Esophagus muscularis mucosa (tissue), 4 donors: ENCODE data around the gene RSRC2. TPM values are rescaled to one million over a fixed set of nuclear protein-coding genes. Genes with fewer than 3 reads are reported as not detected.

Experiments
- DNase-seq: peaks from one replicate; pipeline ENCODE4 v3.0.0-alpha.2; 2017; ENCODE audit errors: extremely low spot score
- H3K27ac ChIP-seq, 4 donors: fragments of 200-600 bp; sonication (generic); replicated peaks in 1 of 4; 1 replicate in 3 of 4; 2 replicates in 1 of 4; pipeline ENCODE4 v1.5.1; 2016 to 2019; ENCODE audit warnings: mild to moderate bottlenecking in 1 of 4
- H3K27me3 ChIP-seq, 4 donors: fragments of 200-600 bp; sonication (generic); one replicate each; pipeline versions ENCODE4 v1.5.1 to v1.6.0; 2016 to 2019
- H3K36me3 ChIP-seq, 4 donors: fragments of 200-600 bp; sonication (generic); one replicate each; pipeline ENCODE4 v1.5.1; 2016 to 2019
- H3K4me1 ChIP-seq, 4 donors: fragments of 200-600 bp; sonication (generic); one replicate each; pipeline ENCODE4 v1.5.1; 2016 to 2019
- H3K4me3 ChIP-seq, 4 donors: fragments of 200-600 bp; sonication (generic); 1 replicate in 2 of 4; 2 replicates in 2 of 4; pipeline ENCODE4 v1.5.1; 2016 to 2019; ENCODE audit warnings: mild to moderate bottlenecking in 4 of 4, moderate library complexity in 1 of 4
- H3K9me3 ChIP-seq, 4 donors: fragments of 200-600 bp; sonication (generic); 1 replicate in 3 of 4; 2 replicates in 1 of 4; pipeline ENCODE4 v1.5.1; 2016 to 2019
- EP300 ChIP-seq: sonication (generic); formaldehyde crosslinking; IDR thresholded peaks from one replicate; pipeline ENCODE4 v1.6.1; 2017; ENCODE audit warnings: antibody characterized with exemption
- POLR2A ChIP-seq: fragments of 450-650 bp; IDR thresholded peaks from one replicate; pipeline ENCODE4 v1.6.1; 2017; ENCODE audit warnings: antibody characterized with exemption, moderate library complexity, mild to moderate bottlenecking, low read depth
- POLR2AphosphoS5 ChIP-seq, 2 donors: sonication (generic); formaldehyde crosslinking; IDR thresholded peaks; one replicate each; pipeline ENCODE4 v1.6.1; 2017; ENCODE audit warnings: antibody characterized with exemption in 2 of 2
- WGBS: methylation state at CpG from one replicate; pipeline ENCODE4 v1.1.5; 2018; 5-methylcytosine and 5-hydroxymethylcytosine counted together
- intact Hi-C: fragments of 100-400 bp; cut with DNase I; formaldehyde crosslinking; loops from one replicate; pipeline ENCODE4 v1.15.1; 2023
- total RNA-seq, 4 donors: library from RNA; depleted of rRNA; stranded (reverse); fragments of >200 nt; gene quantifications; one replicate each; pipeline versions ENCODE4 v1.1.0 to v1.2.1, GENCODE V29; 2016
- TF ChIP-seq, protein P1 (sequence below), 3 experiments: fragments of 200-600 bp in 2 of 3; fragments of 450-650 bp in 1 of 3; sonication (generic) in 2 of 3; IDR thresholded peaks; one replicate each; pipeline ENCODE4 v1.5.1; 2017 to 2019; ENCODE audit warnings: antibody characterized with exemption in 3 of 3, mild to moderate bottlenecking in 2 of 3, moderate library complexity in 1 of 3

The RSRC2 gene
- total RNA-seq, 4 donors from 2014 or later, result 46.5 to 68.9 (median 48.6) TPM

DNA sequence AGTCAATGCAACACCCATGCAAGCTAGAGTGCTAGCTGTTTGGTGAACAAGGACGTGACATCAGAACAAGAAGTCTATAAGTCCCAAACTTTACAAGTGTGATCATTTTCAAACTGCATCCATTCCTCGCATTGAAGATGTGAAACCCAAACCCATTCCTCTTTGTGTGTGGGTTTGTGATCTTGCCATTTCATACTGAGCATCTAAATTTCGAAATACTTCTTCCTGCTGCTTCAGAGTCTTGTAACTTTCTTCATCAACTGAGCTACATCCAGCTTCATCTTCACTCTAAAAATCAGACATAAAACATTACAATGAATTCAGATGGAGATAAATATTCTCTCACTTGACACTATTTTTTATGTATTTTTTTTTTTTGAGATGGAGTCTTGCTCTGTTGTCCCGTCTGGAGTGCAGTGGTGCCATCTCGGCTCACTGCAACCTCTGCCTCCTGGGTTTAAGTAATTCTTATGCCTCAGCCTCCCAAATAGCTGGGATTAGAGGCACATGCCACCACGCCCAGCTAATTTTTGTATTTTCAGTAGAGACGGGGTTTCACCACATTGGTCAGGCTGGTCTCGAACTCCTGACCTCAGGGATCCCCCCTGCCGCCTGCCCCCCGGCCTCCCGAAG is 21.2 kb downstream of the RSRC2 start:
- peaks cover 4 to 7% (median 6%) of the 10 kb centered on the region in 4 donors for H3K4me1 ChIP-seq
- peaks cover 72 to 78% (median 76%) of the 10 kb centered on the region in 4 donors for H3K36me3 ChIP-seq
- no peak overlapping the region for H3K27ac ChIP-seq
- H3K4me3 ChIP-seq, result no peak overlapping the region
- TF ChIP-seq POLR2AphosphoS5 (IDR thresholded peaks at IDR 0.05) (no peak), EP300 (no peak), POLR2A (no peak)
- TF ChIP-seq, protein P1, sequence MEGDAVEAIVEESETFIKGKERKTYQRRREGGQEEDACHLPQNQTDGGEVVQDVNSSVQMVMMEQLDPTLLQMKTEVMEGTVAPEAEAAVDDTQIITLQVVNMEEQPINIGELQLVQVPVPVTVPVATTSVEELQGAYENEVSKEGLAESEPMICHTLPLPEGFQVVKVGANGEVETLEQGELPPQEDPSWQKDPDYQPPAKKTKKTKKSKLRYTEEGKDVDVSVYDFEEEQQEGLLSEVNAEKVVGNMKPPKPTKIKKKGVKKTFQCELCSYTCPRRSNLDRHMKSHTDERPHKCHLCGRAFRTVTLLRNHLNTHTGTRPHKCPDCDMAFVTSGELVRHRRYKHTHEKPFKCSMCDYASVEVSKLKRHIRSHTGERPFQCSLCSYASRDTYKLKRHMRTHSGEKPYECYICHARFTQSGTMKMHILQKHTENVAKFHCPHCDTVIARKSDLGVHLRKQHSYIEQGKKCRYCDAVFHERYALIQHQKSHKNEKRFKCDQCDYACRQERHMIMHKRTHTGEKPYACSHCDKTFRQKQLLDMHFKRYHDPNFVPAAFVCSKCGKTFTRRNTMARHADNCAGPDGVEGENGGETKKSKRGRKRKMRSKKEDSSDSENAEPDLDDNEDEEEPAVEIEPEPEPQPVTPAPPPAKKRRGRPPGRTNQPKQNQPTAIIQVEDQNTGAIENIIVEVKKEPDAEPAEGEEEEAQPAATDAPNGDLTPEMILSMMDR (IDR thresholded peaks at IDR 0.05), result no peak
- WGBS, result 87% methylated on average over 11 of the region's 11 CpGs
- no peak for DNase-seq
- no peaks in the 10 kb centered on the region for H3K9me3 ChIP-seq
- H3K27me3 ChIP-seq, result no peaks in the 10 kb centered on the region
- intact Hi-C loops, result no loop called here

DNA sequence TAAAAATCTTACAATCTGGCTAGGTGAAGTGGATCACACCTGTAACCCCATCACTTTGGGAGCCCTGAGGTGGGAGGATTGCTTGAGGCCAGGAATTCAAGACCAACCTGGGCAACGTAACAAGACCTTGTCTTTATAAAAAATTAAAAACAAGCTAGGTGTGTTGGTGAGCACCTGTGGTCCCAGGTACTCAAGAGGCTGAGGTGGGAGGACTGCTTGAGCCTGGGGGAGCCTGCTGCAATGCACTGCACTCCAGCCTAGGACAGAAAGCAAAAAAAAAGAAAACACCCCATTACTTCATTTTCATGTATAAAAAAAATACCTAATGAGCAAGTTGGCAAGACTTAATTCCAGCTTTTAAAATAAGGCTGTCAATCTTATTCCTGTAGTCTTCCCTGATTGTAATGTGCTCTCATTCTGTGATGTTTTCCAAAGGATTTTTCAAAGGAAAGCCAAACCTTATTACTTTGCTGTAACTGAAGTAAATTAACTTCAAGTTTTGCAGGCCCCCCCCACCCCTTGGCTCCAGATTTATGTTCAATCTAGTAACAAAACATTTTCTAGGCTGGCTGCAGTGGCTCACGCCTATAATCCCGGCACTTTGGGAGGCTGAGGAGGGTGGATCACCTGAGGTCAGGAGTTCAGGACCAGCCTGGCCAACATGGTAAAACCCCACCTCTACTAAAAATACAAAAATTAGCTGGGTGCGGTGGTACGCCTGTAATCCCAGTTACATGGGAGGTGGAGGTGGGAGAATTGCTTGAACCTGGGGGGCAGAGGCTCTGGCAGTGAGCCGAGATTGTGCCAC is 22.7 kb downstream of the RSRC2 start:
- TF ChIP-seq POLR2A (no peak), POLR2AphosphoS5 (IDR thresholded peaks at IDR 0.05) (no peak), EP300 (no peak)
- TF ChIP-seq, protein P1 (IDR thresholded peaks at IDR 0.05), result no peak
- H3K27me3 ChIP-seq, result no peaks in the 10 kb centered on the region
- peaks cover 11 to 14% (median 13%) of the 10 kb centered on the region in 4 donors for H3K4me1 ChIP-seq
- no peaks in the 10 kb centered on the region for H3K9me3 ChIP-seq
- intact Hi-C loops, result no loop called here
- no peak overlapping the region for H3K27ac ChIP-seq
- H3K36me3 ChIP-seq, result peaks cover 56 to 62% (median 61%) of the 10 kb centered on the region in 4 donors
- no peak overlapping the region for H3K4me3 ChIP-seq
- DNase-seq, result no peak
- 81% methylated on average over 6 of the region's 6 CpGs for WGBS

DNA sequence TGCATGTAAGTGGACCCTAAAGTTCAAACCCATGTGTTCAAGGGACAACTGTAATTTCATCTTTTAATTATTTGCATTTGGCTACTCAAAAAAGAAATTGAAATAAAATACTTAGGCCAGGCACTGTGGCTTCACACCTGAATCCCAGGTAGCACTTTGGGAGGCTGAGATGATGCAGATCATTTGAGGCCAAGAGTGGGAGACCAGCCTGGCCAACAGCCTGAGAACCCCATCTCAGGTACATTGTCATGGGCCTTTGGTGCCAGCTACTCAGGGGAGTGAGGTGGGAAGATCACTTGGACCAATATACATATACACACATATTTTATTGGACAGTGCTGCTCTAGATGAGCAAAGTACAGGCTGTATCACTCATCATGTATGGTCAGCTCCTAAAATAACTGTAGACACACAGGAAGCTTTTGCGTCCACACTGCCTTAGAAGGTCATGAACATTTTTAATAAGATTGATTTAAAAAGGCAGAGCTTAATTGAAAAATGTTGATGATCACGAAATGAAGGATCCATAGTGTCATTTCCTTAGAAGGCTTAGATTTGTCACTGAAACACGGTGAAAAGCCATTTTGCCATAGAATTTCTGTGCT is 23.5 kb downstream of the RSRC2 start:
- Histone ChIP-seq H3K36me3 (peaks cover 49 to 55% (median 53%) of the 10 kb centered on the region in 4 donors), H3K27ac (no peak overlapping the region), H3K4me3 (no peak overlapping the region), H3K27me3 (no peaks in the 10 kb centered on the region), H3K4me1 (peaks cover 18 to 22% (median 20%) of the 10 kb centered on the region in 4 donors), H3K9me3 (no peaks in the 10 kb centered on the region)
- intact Hi-C loops, result no loop called here
- no peak for DNase-seq
- TF ChIP-seq POLR2AphosphoS5 (IDR thresholded peaks at IDR 0.05) (peak in 1 of 2 donors; percentile 33), POLR2A (no peak)
- TF ChIP-seq, protein P1 (IDR thresholded peaks at IDR 0.05), result no peak
- WGBS, result 79% methylated on average over 3 of the region's 3 CpGs

DNA sequence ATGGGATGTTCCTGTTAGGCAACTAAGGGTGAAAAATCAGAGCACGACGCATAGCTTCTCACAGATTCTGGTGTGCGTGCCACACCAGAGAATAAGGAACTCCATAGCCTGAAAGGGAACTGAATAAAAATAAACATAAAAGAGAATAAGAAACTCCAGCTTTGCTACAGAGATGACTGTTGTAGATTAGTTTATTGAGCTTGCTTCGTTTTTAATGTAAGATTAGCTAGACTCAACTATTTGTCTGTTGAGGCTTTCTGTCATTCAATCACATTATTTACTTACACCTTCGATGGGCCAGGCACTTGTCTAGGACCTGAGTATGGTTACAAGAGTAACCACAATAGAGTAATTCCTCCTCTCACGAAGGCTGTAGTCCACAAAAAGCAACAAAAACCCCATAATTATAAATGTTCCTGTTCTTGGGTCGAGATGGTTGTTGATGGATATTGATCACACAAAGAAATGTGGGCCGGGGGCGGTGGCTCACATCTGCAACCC is 25.2 kb downstream of the RSRC2 start:
- H3K4me3 ChIP-seq, result peak overlapping the region; percentile 78 to 86 (median 81)
- WGBS, result 80% methylated on average over 9 of the region's 9 CpGs
- H3K27me3 ChIP-seq, result no peaks in the 10 kb centered on the region
- TF ChIP-seq, protein P1 (IDR thresholded peaks at IDR 0.05), result no peak
- no peak for TF ChIP-seq EP300
- no peak for TF ChIP-seq POLR2AphosphoS5 (IDR thresholded peaks at IDR 0.05)
- no peak for TF ChIP-seq POLR2A
- peaks cover 20 to 39% (median 38%) of the 10 kb centered on the region in 4 donors for H3K4me1 ChIP-seq
- peak overlapping the region; percentile 96 to 98 (median 98) for H3K27ac ChIP-seq
- H3K36me3 ChIP-seq, result peaks cover 34 to 45% (median 39%) of the 10 kb centered on the region in 4 donors
- DNase-seq, result no peak
- no peaks in the 10 kb centered on the region for H3K9me3 ChIP-seq
- intact Hi-C loops, result no loop called here
